NCI-H510A (cell line): ENCODE measurements around the gene MTIF2.
"Not testable (repeated sequence)": the region's sequence is repeated elsewhere in the genome, so short reads cannot be mapped to it uniquely, and the experiment has no call there.

Source experiments
- DNase-seq: peaks from one replicate; lab custom pipeline; 2025; lab: John Stamatoyannopoulos, UW

Gene MTIF2

DNA sequence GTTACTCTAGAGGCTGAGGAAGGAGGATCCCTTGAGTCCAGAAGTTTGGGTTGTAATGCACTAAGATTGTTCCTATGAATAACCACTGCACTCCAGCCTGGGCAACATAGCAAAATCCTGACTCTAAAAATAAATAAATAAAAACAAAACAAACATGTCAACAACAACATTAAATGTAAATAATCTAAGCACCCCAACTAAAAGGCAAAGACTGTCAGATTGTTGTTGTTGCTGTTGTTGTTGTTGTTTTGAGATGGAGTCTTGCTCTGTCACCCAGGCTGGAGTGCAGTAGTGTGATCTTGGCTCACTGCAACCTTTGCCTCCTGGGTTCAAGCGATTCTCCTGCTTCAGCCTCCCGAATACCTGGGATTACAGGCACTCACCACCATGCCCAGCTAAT, 77.1 kb downstream of the MTIF2 start:
- DNase-seq: not testable (repeated sequence)

DNA sequence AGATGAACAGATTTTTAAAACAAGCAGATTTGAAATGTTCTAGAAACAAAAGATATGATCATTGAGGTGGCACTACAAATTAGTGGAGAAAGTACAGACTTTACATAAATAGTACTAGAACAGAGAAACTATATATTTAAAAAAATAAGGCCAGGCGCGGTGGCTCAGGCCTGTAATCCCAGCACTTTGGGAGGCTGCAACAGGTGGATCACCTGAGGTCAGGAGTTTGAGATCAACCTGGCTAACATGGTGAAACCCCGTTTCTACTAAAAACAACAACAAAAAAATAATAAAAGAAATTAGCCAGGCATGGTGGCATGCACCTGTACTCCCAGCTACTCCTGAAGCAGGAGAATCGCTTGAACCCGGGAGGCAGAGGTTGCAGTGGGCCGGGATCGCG, 82.2 kb downstream of the MTIF2 start:
- not testable (repeated sequence) for DNase-seq
